Left lung (tissue), 10 donors: ENCODE measurements around the gene IRAK4. TPM values are rescaled to one million over a fixed set of nuclear protein-coding genes. Genes with fewer than 3 reads are reported as not detected.

Source experiments
- ATAC-seq: fragments of 200-7000 bp; cut with Tn5 transposase; one replicate; pipeline ENCODE4 v1.9.1; 2020; ENCODE audit warnings: moderate library complexity
- DNase-seq, 4 donors: peaks; one replicate each; pipeline ENCODE4 v3.0.0-alpha.2; 2013 to 2020
- H3K27ac ChIP-seq, 2 donors: fragments of 200-600 bp; sonication (generic) in 1 of 2; one replicate each; pipeline versions ENCODE4 v1.5.0 to v1.8.0; 2020 to 2021
- H3K27me3 ChIP-seq, 2 donors: fragments of 200-600 bp; sonication (generic) in 1 of 2; one replicate each; pipeline versions ENCODE4 v1.5.0 to v1.8.0; 2020 to 2021
- H3K36me3 ChIP-seq, 2 donors: fragments of 200-600 bp; sonication (generic) in 1 of 2; one replicate each; pipeline versions ENCODE4 v1.5.0 to v1.8.0; 2020 to 2021
- H3K4me1 ChIP-seq, 2 donors: fragments of 200-600 bp; one replicate each; pipeline ENCODE4 v1.8.0; 2021
- H3K4me3 ChIP-seq, 2 donors: fragments of 200-600 bp; sonication (generic) in 1 of 2; one replicate each; pipeline versions ENCODE4 v1.5.0 to v1.8.0; 2020 to 2021; ENCODE audit warnings: mild to moderate bottlenecking in 1 of 2
- H3K9me3 ChIP-seq, 2 donors: fragments of 200-600 bp; sonication (generic) in 1 of 2; one replicate each; pipeline versions ENCODE4 v1.5.0 to v1.8.0; 2020 to 2021
- intact Hi-C, 2 donors: fragments of 100-400 bp; cut with DNase I; formaldehyde crosslinking; loops; one replicate each; pipeline versions ENCODE4 v1.11.2 to v1.14.2; 2022
- polyA plus RNA-seq, 6 donors: library from polyadenylated mRNA; unstranded; fragments of 120-200 nt; gene quantifications; one replicate each; pipeline ENCODE4 v1.2.1, GENCODE V29; 2013; ENCODE audit not compliant: insufficient read length in 6 of 6
- total RNA-seq, 2 donors: library from RNA; stranded (reverse); fragmentation: NEBNext Ultra II Directional; extraction: Animal tissue kit (Norgen Biotek cat#: 25700); gene quantifications; one replicate each; pipeline ENCODE4 v1.2.1, GENCODE V29; 2021
- TF ChIP-seq, protein P1 (sequence below), 2 donors: fragments of 200-600 bp; sonication (generic) in 1 of 2; IDR thresholded peaks; one replicate each; pipeline versions ENCODE4 v1.5.0 to v1.8.0; 2021; ENCODE audit warnings: antibody characterized with exemption in 2 of 2
- donor health status: DM: no; HTN: yes; CAD: no.
- donor health status: DM: no; HTN: no; CAD: no.

IRAK4 gene
- total and polyA plus RNA-seq, 8 donors: 14.3 to 28.4 (median 18.6) TPM

DNA sequence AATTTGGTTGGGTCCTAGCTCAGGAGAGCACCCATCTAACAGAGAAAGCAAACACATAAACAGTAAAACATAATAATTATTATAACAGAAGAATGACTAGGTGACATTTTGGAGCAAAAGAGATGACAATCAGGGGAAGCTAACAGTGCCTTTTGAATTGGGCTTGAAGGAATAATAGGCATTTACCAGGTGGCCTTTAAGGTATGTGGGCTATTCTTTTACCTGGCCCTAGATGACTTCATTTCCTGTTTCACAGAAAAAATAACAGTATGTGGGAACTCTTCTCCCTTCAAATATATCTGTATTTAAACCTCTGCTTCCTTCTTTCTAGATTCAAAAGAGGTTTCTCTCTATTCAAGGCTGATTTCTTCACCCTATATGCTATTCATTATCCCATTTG lies 3.8 kb downstream of the IRAK4 start:
- intact Hi-C loops: no loop called here
- ATAC-seq (no peak), DNase-seq (no peak)
- H3K4me3 ChIP-seq: no peak overlapping the region
- H3K36me3 ChIP-seq: no peaks in the 10 kb centered on the region
- peaks cover 27 to 44% of the 10 kb centered on the region in 2 donors for H3K4me1 ChIP-seq
- TF ChIP-seq, protein P1, sequence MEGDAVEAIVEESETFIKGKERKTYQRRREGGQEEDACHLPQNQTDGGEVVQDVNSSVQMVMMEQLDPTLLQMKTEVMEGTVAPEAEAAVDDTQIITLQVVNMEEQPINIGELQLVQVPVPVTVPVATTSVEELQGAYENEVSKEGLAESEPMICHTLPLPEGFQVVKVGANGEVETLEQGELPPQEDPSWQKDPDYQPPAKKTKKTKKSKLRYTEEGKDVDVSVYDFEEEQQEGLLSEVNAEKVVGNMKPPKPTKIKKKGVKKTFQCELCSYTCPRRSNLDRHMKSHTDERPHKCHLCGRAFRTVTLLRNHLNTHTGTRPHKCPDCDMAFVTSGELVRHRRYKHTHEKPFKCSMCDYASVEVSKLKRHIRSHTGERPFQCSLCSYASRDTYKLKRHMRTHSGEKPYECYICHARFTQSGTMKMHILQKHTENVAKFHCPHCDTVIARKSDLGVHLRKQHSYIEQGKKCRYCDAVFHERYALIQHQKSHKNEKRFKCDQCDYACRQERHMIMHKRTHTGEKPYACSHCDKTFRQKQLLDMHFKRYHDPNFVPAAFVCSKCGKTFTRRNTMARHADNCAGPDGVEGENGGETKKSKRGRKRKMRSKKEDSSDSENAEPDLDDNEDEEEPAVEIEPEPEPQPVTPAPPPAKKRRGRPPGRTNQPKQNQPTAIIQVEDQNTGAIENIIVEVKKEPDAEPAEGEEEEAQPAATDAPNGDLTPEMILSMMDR (IDR thresholded peaks at IDR 0.05): no peak
- no peaks in the 10 kb centered on the region for H3K9me3 ChIP-seq
- H3K27me3 ChIP-seq: no peaks in the 10 kb centered on the region
- H3K27ac ChIP-seq: no peak overlapping the region

DNA sequence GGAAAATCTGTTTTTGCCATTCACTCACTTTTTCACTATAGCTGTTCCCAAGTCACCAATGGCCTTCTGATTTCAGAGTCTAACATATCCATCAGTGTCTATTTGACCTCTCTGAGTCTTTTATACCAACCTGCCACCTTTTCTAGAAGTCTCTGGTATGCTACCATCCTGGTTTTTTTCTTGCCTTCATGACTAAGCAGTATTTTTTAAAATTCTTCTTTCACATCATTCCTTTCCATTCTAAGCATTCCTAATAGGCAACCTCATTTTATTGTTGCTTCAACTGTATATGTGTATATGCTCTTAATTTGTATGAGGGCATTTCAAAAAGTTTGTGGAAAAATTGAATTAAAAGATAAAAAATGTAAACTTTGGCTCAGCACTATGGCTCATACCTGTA lies 5.0 kb downstream of the IRAK4 start:
- H3K4me1 ChIP-seq: peaks cover 23 to 40% of the 10 kb centered on the region in 2 donors
- no peak for ATAC-seq
- TF ChIP-seq, protein P1 (IDR thresholded peaks at IDR 0.05): no peak

DNA sequence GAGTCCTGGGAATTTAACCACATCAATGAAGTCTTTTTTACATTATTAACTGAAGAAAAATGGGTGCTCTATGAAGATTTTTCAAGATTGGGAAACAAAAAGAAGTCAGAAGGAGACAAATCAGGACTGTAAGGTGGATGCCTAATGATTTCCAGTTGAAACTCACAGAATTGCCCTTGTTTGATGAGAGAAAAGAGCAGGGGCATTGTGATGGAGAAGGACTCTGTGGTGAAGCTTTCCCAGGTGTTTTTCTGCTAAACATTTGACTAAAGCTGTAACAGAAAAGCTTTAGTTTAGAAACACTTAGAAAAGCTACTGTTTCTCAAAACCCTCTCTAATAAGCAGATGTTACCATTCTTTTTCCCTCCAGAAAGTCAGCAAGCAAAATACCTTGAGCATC lies 5.8 kb downstream of the IRAK4 start:
- peaks cover 0 to 15% of the 10 kb centered on the region in 2 donors for H3K36me3 ChIP-seq
- H3K9me3 ChIP-seq: no peaks in the 10 kb centered on the region
- ATAC-seq (no peak), DNase-seq (no peak)
- H3K27me3 ChIP-seq: no peaks in the 10 kb centered on the region
- peaks cover 23 to 38% of the 10 kb centered on the region in 2 donors for H3K4me1 ChIP-seq
- no peak overlapping the region for H3K4me3 ChIP-seq
- intact Hi-C loops: no loop called here
- TF ChIP-seq, protein P1 (IDR thresholded peaks at IDR 0.05): no peak
- H3K27ac ChIP-seq: no peak overlapping the region

More for the DNA sequence above, 5.0 kb downstream of the IRAK4 start:
- DNase-seq: no peak
- intact Hi-C loops: no loop called here
- H3K36me3 ChIP-seq: peaks cover 0 to 8% of the 10 kb centered on the region in 2 donors
- H3K27ac ChIP-seq: no peak overlapping the region
- no peak overlapping the region for H3K4me3 ChIP-seq
- H3K9me3 ChIP-seq: no peaks in the 10 kb centered on the region
- no peaks in the 10 kb centered on the region for H3K27me3 ChIP-seq

DNA sequence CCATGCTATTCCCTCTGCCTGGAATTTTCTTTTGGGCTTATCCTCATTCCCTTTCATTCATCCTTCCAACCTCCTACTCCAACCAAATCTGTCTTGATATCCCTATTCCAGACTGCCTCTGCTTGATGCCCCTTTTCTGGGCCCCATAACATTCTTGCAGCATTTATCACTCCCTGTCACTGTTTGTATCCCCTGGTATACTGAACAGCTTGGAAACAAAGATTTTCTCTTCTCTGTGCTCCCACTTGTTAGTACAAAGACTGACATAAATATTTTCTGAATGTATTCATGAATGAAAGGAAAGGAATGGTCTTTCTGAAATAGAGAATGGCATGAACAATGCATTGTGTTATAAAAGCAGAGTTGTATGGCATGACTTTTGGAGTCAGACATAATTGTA lies 7.5 kb downstream of the IRAK4 start:
- peaks cover 0 to 32% of the 10 kb centered on the region in 2 donors for H3K36me3 ChIP-seq
- no peak for DNase-seq
- ATAC-seq: no peak
- peaks cover 8 to 21% of the 10 kb centered on the region in 2 donors for H3K4me1 ChIP-seq
- H3K27me3 ChIP-seq: no peaks in the 10 kb centered on the region
- no peak overlapping the region for H3K4me3 ChIP-seq
- TF ChIP-seq, protein P1 (IDR thresholded peaks at IDR 0.05): no peak
- no peak overlapping the region for H3K27ac ChIP-seq
- intact Hi-C loops: no loop called here
- no peaks in the 10 kb centered on the region for H3K9me3 ChIP-seq

DNA sequence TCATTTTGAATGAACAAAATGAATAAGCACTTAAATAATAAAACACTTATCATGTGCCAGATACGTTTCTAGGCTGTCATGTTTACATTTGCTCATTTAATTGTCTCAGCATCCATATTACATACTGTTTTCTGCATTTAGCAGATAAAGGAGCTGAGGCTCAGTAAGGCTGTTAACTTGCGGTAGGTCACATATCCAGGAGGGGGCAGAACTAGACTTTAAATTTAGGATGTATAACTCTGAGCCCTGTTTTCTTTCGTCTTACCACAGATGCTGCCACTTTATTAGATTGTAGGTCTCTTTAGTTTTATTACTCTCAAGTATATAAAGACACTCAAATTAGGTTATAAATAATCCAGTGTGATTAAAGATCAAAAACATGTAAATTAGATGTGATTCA lies 17.7 kb downstream of the IRAK4 start:
- TF ChIP-seq, protein P1 (IDR thresholded peaks at IDR 0.05): no peak
- peak; percentile 64 for ATAC-seq
- no peaks in the 10 kb centered on the region for H3K4me1 ChIP-seq
- H3K9me3 ChIP-seq: no peaks in the 10 kb centered on the region
- intact Hi-C loops: no loop called here
- peaks cover 0 to 98% of the 10 kb centered on the region in 2 donors for H3K36me3 ChIP-seq
- no peak overlapping the region for H3K27ac ChIP-seq
- DNase-seq: peak in 1 of 4 donors; percentile 41
- H3K27me3 ChIP-seq: no peaks in the 10 kb centered on the region
- H3K4me3 ChIP-seq: no peak overlapping the region
